AG04450 (cell line): Measurements from ENCODE around the gene ELMOD3. TPM values are rescaled to one million over a fixed set of nuclear protein-coding genes. Genes with fewer than 3 reads are reported as not detected.
"Not testable (repeated sequence)": the region's sequence is repeated elsewhere in the genome, so short reads cannot be mapped to it uniquely, and the experiment has no call there.

Experiments
- CTCF ChIA-PET: fragments of 300-600, 350-600 bp; formaldehyde crosslinking; extraction: SDS; loops from one replicate; lab custom pipeline; 2022; ENCODE audit warnings: antibody characterized with exemption, inconsistent platforms; lab: Charles Lee
- POLR2A ChIA-PET: fragments of 350-600 bp; formaldehyde crosslinking; extraction: SDS; loops from one replicate; lab custom pipeline; 2021; ENCODE audit warnings: antibody characterized with exemption, inconsistent platforms; lab: Yijun Ruan, JAX
- DNase-seq: peaks from one replicate; pipeline ENCODE4 v3.0.0-alpha.2; 2011; ENCODE audit warnings: low read depth, low spot score
- H3K27ac ChIP-seq: one replicate; pipeline ENCODE4 v1.5.1; 2012; ENCODE audit warnings: low read depth, low read length, control low read depth
- H3K27me3 ChIP-seq: one replicate; pipeline ENCODE4 v1.6.0; 2012; ENCODE audit warnings: low read length; ENCODE audit not compliant: control insufficient read depth, insufficient read depth
- H3K4me3 ChIP-seq: 2 replicates; pipeline ENCODE4 v1.5.1; 2011; ENCODE audit warnings: mild to moderate bottlenecking, low read depth, low read length, control low read depth
- H3K9me3 ChIP-seq: 2 replicates; pipeline ENCODE4 v1.5.1; 2012; ENCODE audit warnings: low read length; ENCODE audit not compliant: control insufficient read depth, insufficient read depth
- CTCF ChIP-seq: IDR thresholded peaks from 2 replicates; pipeline ENCODE4 v1.5.1; 2011; ENCODE audit warnings: low read depth, low read length, control low read depth, inconsistent platforms
- polyA plus RNA-seq: library from polyadenylated mRNA; depleted of rRNA; stranded (reverse); fragments of >200 nt; gene quantifications from 2 replicates; pipeline ENCODE4 v1.2.3, GENCODE V29; 2011

Gene ELMOD3
- polyA plus RNA-seq, 1 experiment, result 17.8 TPM

- Histone ChIP-seq H3K27ac (peak within 1 kb of the TSS; percentile 80), H3K27me3 (no peaks in the 10 kb centered on the region), H3K9me3 (no peaks in the 10 kb centered on the region), H3K4me3 (peak within 1 kb of the TSS; percentile 82)
- ChIA-PET POLR2A (interaction anchor here (0.8 to 3.5 kb wide), 9 partner anchors 16 to 284 kb away, joined by 3 to 18 read pairs (median 6); partner anchors contain the start of genes C2orf68, ELMOD3, MAT2A and RETSAT), CTCF (interaction anchor here (0.7 to 1.0 kb wide), 2 partner anchors 10 to 223 kb away, joined by 3 read pairs; no protein-coding TSS in a partner anchor)
- no peak; the same call in 1 of the 2 replicates for TF ChIP-seq CTCF
- DNase-seq, result peak; percentile 66
Observed at GRCh38 chr2:85327822-85328617, 26.5 kb upstream of the ELMOD3 start, which contains the start of gene TGOLN2. TGOLN2 (minus strand) TSS chr2:85327989; CDS start chr2:85327962, 27 bp downstream.

- POLR2A ChIA-PET, result interaction anchor here (1.6 to 3.5 kb wide), 2 partner anchors 35 to 210 kb away, joined by 3 to 18 read pairs; partner anchors contain the start of gene MAT2A
Observed at GRCh38 chr2:85329181-85329651, 25.4 kb upstream of the ELMOD3 start.

GRCh38 chr2:85329701-85330100 lies 24.9 kb upstream of the ELMOD3 start:
- CTCF ChIA-PET, result not testable (repeated sequence)

More at GRCh38 chr2:85329181-85329651, 25.4 kb upstream of the ELMOD3 start:
- DNase-seq, result no peak
- no peak overlapping the region for H3K4me3 ChIP-seq
- no peak for TF ChIP-seq CTCF
- CTCF ChIA-PET, result no interaction called here
- no peaks in the 10 kb centered on the region; the same call in 1 of the 2 replicates for H3K9me3 ChIP-seq
- no peaks in the 10 kb centered on the region for H3K27me3 ChIP-seq
- no peak overlapping the region for H3K27ac ChIP-seq

GRCh38 chr2:85330839-85331636 lies 23.5 kb upstream of the ELMOD3 start:
- CTCF ChIA-PET, result no interaction called here
- Histone ChIP-seq H3K9me3 (no peaks in the 10 kb centered on the region; the same call in 1 of the 2 replicates), H3K27me3 (no peaks in the 10 kb centered on the region), H3K27ac (no peak overlapping the region), H3K4me3 (no peak overlapping the region)
- POLR2A ChIA-PET, result no interaction called here
- TF ChIP-seq CTCF, result no peak
- DNase-seq, result no peak

More at GRCh38 chr2:85329701-85330100, 24.9 kb upstream of the ELMOD3 start:
- not testable (repeated sequence) for H3K27me3 ChIP-seq, H3K27ac ChIP-seq, DNase-seq, H3K9me3 ChIP-seq, H3K4me3 ChIP-seq
- POLR2A ChIA-PET, result interaction anchor here (0.7 to 3.5 kb wide), 2 partner anchors 10 to 209 kb away, joined by 4 to 18 read pairs; partner anchors contain the start of gene MAT2A

- DNase-seq, CTCF ChIA-PET, H3K9me3 ChIP-seq, H3K4me3 ChIP-seq, H3K27me3 ChIP-seq, H3K27ac ChIP-seq: not testable (repeated sequence)
- POLR2A ChIA-PET, result interaction anchor here (0.6 kb wide), 1 partner anchor 15 kb away, joined by 8 read pairs; no protein-coding TSS in a partner anchor
Observed at GRCh38 chr2:85333877-85334276, 20.7 kb upstream of the ELMOD3 start.
